ENCODE data around the gene LSP1.
"Not testable (repeated sequence)": the region's sequence is repeated elsewhere in the genome, so short reads cannot be mapped to it uniquely, and the experiment has no call there.

The LSP1 gene

GRCh38 chr11:1879342-1879940 lies 26.6 kb downstream of the LSP1 start:
- no peak for DNase-seq

DNA sequence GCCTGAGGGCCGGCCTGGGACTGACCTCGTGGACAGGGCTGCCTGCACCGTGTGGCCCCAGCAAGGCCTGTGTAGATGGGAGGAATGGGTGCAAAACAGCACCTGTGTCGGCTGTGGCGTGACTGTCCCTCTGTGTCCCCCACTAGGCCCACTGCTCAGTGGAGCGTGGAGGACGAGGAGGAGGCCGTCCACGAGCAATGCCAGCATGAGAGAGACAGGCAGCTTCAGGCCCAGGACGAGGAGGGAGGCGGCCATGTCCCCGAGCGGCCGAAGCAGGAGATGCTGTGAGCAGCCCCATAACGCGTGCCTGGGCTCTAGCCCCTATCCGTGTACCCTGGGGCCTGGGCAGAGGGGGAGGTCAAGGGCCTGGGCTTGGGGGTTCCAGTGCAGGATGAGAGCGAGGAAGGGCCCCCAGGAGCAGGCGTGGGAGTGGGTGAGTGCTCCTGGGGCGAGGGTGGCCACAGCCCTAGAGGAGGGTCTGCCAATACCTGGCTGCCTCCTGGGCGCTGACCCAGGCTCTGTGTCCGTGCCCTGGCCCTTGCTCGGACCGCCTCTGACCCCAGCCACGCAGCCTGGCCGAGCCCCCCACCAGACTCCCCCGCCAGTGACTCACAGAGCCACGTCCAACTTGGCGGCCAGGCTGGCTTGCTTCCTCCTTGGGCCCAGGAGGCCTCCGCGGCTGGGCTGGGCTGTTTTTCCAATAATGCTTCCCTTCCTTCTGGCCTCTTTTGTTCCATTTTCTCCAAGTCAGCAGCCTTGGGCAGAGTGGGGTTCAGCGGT lies 27.2 kb downstream of the LSP1 start:
- no peak for DNase-seq

- DNase-seq, result no peak
Measured at GRCh38 chr11:1880746-1881441, 28.0 kb downstream of the LSP1 start.

- DNase-seq, result no peak
Measured at GRCh38 chr11:1881442-1882264, 28.8 kb downstream of the LSP1 start.

GRCh38 chr11:1882265-1883238 lies 29.7 kb downstream of the LSP1 start:
- no peak for DNase-seq

GRCh38 chr11:1883346-1884302 lies 30.7 kb downstream of the LSP1 start:
- no peak for DNase-seq

GRCh38 chr11:1884303-1884700 lies 31.4 kb downstream of the LSP1 start:
- DNase-seq, result no peak

GRCh38 chr11:1886551-1886950 lies 33.7 kb downstream of the LSP1 start:
- DNase-seq, result not testable (repeated sequence)

DNA sequence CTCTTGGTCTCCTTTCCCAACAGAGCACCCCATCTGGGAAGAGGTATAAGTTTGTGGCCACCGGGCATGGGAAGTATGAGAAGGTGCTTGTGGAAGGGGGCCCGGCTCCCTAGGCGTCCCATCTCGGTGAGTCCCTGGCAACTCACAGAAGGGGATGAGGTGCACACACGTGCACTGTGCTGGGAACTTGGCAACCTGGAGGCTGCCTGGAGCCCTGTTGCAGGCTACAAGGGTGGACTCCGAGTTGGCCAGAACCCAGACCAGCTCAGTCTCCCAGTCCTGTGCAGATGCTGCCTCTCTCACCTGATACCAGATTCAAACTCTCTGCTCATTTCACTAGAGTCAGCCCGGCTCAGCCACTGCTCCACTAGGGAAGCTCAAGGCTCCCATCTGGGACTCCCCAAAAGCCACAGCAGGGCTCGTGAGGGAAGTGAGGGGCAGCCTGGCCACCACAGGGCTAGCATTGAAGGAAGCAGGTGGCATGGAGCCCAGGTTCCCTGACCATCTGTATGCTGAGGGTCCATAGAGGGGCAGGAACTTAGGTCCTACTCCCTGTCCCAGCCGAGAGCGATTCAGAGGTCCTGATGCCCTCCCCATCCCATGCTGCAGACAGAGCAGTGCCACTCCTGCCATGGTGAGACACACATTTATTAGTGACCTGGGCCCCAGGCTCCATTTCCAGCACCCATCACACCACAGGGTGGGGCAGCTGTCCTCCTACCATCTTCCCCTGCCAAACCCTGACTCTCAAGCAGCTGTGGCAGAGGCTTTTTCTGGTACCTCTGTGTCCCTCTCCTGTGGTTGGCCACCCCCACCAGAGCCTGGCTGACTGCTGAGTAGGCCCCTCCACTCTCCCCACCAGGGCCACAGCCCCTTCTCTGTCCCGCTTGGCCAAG lies 34.8 kb downstream of the LSP1 start:
- DNase-seq, result no peak

DNA sequence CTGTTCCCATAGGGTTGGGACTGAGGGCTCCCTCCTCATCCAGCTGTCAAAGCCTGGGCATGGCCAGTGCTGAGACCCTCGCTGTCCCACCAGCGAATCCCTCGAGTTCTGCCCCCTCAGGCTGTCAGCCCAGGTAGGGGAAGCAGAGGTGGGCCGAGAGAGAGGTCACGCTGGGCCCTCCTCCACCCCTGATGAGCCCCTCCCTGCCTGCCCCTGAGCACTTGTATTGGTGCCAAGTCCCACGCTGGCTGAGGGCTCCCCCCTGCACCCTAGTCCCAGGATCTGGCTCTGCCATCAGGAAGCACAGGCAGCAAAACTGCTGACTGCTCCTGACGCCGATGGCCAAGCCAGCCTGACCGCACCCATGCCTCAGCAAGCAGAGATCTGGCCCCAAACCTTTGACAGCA lies 35.5 kb downstream of the LSP1 start:
- DNase-seq, result no peak

DNA sequence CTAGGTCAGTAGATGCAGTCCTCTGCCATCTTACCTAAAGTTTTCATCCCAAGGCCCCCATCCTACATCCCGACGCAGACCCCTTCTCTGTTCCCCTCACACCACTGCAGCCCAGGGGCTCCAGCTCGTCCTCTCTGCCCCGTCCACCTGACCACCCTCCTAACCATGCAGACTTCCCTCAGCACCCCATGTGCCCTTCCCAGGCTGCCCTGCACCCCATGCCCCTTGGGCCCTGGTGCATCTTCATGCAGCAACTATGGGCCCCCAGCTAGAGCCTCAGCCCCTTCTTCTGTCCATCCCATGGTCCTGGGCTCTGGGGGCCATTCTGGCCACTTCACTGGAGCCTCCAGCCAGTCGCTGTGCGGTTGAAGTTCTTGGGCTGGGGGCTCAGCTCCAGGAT lies 35.9 kb downstream of the LSP1 start:
- DNase-seq, result no peak

DNA sequence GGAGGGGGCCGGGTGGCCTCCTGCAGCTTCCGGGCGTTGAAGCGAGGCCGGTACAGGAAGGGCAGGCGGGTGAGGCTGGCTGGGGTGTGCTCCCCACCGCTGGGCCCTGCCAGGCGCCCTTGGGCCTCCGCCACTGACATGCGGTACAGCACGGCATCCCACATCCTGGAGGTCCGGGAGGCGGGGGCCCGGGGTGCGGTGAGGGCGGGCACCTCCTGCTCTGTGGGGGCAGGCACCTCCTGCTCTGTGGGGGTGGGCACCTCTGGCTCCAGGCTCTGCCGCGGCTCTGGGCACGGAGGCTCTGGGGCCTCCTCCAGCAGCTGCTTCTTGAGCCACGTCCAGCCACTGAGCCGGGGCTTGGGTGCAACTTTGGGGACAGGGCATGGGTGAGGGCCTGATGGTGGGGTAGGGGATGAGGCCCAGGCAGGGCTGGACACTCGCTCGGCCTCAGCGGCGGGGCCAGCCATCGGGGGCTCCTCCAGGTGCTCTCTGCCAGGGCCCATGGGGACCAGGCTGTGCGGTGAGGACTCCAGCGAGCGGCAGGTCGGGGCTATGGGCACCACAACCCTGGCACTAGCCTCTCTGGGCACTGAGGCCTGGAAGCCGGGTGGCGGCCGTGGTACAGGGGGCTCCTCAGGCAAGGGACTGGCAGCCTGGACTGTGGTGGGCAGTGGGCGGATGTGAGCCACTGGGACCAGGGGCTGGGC lies 36.5 kb downstream of the LSP1 start:
- DNase-seq, result no peak

GRCh38 chr11:1889941-1890855 lies 37.3 kb downstream of the LSP1 start:
- no peak for DNase-seq

- DNase-seq, result no peak
Measured at GRCh38 chr11:1890856-1891830, 38.3 kb downstream of the LSP1 start.

- no peak for DNase-seq
Measured at GRCh38 chr11:1891831-1892115, 38.9 kb downstream of the LSP1 start, which contains the start of gene PRR33. TSS of gene PRR33 (minus strand) at chr11:1891895. CDS start at chr11:1890584, 1,311 bp downstream.

GRCh38 chr11:1892116-1892515 lies 39.2 kb downstream of the LSP1 start:
- DNase-seq, result no peak

GRCh38 chr11:1892558-1892957 lies 39.7 kb downstream of the LSP1 start:
- DNase-seq, result no peak

All from DMS 273 treated with DMSO at 0.1 percent for 48 hours (cell line).